Measurements from ENCODE around the gene DRG2. TPM values are rescaled to one million over a fixed set of nuclear protein-coding genes. Genes with fewer than 3 reads are reported as not detected.
A peak's percentile ranks its signal among the peaks of the same experiment; 100 is the strongest.

DRG2 gene
- total and polyA plus RNA-seq, 9 of the 15 experiments (the other 6 are each of a cell fraction or from before 2014, with no cell fraction given) = 6.6 to 36.7 (median 26.1) TPM

- no peaks in the 10 kb centered on the region for H3K27me3 ChIP-seq (ENCODE audit: control insufficient read depth in 2 of 2, insufficient read depth in 2 of 2, low read length in 2 of 2)
- CTCF ChIA-PET (ENCODE audit: low intra/inter-chr PET ratio) = no interaction called here
- no peak overlapping the region for H3K27ac ChIP-seq (ENCODE audit: extremely low read depth, low read depth, low read length)
- 50% methylated on average over 4 of the region's 7 CpGs for WGBS (ENCODE audit: insufficient coverage, low coverage, missing lambda C conversion rate)
- FAIRE-seq (no peak), DNase-seq (ENCODE audit: extremely low read depth in 1 of 4, low spot score in 3 of 4) (no peak), ATAC-seq (no peak)
- in situ Hi-C loops (cut with MboI) = no loop called here
- no peak overlapping the region for H2AFZ ChIP-seq (ENCODE audit: low read depth, low read length)
- no peaks in the 10 kb centered on the region for H4K20me1 ChIP-seq (replicated peaks; ENCODE audit: control insufficient read depth, insufficient read depth, low read length)
- no peaks in the 10 kb centered on the region for H3K9me3 ChIP-seq (replicated peaks; ENCODE audit: control insufficient read depth, insufficient read depth, low read depth, low read length)
- intact Hi-C loops (cut with micrococcal nuclease) = no loop called here
- H3K9me1 ChIP-seq (ENCODE audit: control insufficient read depth, insufficient read depth, low read length) = no peaks in the 10 kb centered on the region
- no peak overlapping the region for H3K4me3 ChIP-seq
- H3K4me1 ChIP-seq (replicated peaks in 1 of 2; ENCODE audit: control insufficient read depth in 2 of 2, insufficient read depth in 2 of 2, low read length in 2 of 2) = peaks cover 0 to 3% of the 10 kb centered on the region in 2 experiments; a peak in 1 of 5 replicates
- POLR2A ChIA-PET = no interaction called here
- no TSS peak for BruUV-seq (replicated peaks)
- no peaks in the 10 kb centered on the region for H3K79me2 ChIP-seq (ENCODE audit: control insufficient read depth, insufficient read depth, low read length)
- H3K9ac ChIP-seq (ENCODE audit: insufficient read depth in 1 of 2, low read depth in 2 of 2, low read length in 2 of 2) = peak overlapping the region in 1 of 2 experiments; percentile 45; a peak in 1 of 4 replicates
- TF ChIP-seq POLR2AphosphoS5 (IDR thresholded peaks at IDR 0.05; ENCODE audit: control insufficient read depth, insufficient read depth, low read depth, low read length) (no peak), ZNF668 (CRISPR knock-in tag; IDR thresholded peaks at IDR 0.05) (no peak), HEY1 (CRISPR knock-in tag; IDR thresholded peaks at IDR 0.05; ENCODE audit: borderline replicate concordance) (no peak), ZNF79 (CRISPR knock-in tag; IDR thresholded peaks at IDR 0.05; ENCODE audit: low read depth) (no peak), SMAD3 (CRISPR knock-in tag; conservative IDR thresholded peaks at IDR 0.05) (no peak), CHAMP1 (IDR thresholded peaks at IDR 0.05) (no peak)
- TF ChIP-seq, protein P1, sequence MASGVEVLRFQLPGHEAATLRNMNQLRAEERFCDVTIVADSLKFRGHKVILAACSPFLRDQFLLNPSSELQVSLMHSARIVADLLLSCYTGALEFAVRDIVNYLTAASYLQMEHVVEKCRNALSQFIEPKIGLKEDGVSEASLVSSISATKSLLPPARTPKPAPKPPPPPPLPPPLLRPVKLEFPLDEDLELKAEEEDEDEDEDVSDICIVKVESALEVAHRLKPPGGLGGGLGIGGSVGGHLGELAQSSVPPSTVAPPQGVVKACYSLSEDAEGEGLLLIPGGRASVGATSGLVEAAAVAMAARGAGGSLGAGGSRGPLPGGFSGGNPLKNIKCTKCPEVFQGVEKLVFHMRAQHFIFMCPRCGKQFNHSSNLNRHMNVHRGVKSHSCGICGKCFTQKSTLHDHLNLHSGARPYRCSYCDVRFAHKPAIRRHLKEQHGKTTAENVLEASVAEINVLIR (CRISPR knock-in tag; IDR thresholded peaks at IDR 0.05) = no peak
- no peaks in the 10 kb centered on the region for H3K36me3 ChIP-seq (ENCODE audit: control insufficient read depth, insufficient read depth, low read length)
- H3K4me2 ChIP-seq (ENCODE audit: insufficient read depth, low read length) = no peak overlapping the region
Observed at GRCh38 chr17:18115517-18115916, 27.8 kb downstream of the DRG2 start.
